OCI-LY7 (cell line): ENCODE data around the gene RARA. TPM values are rescaled to one million over a fixed set of nuclear protein-coding genes. Genes with fewer than 3 reads are reported as not detected.

ENCODE experiments used
- BruUV-seq: library from RNA; stranded (reverse); fragments of 400-500 nt; replicated peaks from 2 replicates; lab custom pipeline; 2021; lab: Mats Ljungman, UMichigan
- CTCF ChIA-PET: fragments of 300-600 bp; sonication (Branson Sonifier 250); formaldehyde crosslinking; loops from one replicate; lab custom pipeline; 2022; ENCODE audit warnings: antibody characterized with exemption; ENCODE audit not compliant: unreplicated experiment; lab: Charles Lee
- POLR2A ChIA-PET: fragments of 300-600 bp; sonication (Branson Sonifier 250); formaldehyde crosslinking; loops from one replicate; lab custom pipeline; 2022; ENCODE audit warnings: antibody characterized with exemption; lab: Charles Lee
- DNase-seq: peaks from one replicate; pipeline ENCODE4 v3.0.0-alpha.2; 2015; ENCODE audit warnings: low spot score
- H2AFZ ChIP-seq: fragments of 200-600 bp; sonication (generic), shearing (Covaris generic); 2 replicates; pipeline ENCODE4 v1.6.1; 2014; ENCODE audit warnings: mild to moderate bottlenecking, antibody characterized with exemption, low read length, moderate library complexity
- H3K27ac ChIP-seq: fragments of 200-600 bp; sonication (generic); 2 replicates; pipeline ENCODE4 v1.5.1; 2014; ENCODE audit warnings: mixed run types, low read depth, mild to moderate bottlenecking, moderate library complexity, low read length, inconsistent platforms; ENCODE audit not compliant: poor library complexity, severe bottlenecking
- H3K36me3 ChIP-seq: fragments of 200-600 bp; sonication (generic); 2 replicates; pipeline ENCODE4 v1.6.1; 2014; ENCODE audit warnings: mild to moderate bottlenecking, antibody characterized with exemption, low read length, moderate library complexity, mixed read lengths; ENCODE audit not compliant: insufficient read depth
- H3K4me1 ChIP-seq: fragments of 200-600 bp; sonication (generic); 2 replicates; pipeline ENCODE4 v1.5.1; 2014; ENCODE audit warnings: mild to moderate bottlenecking, low read length; ENCODE audit not compliant: insufficient read depth, poor library complexity, severe bottlenecking
- H3K4me2 ChIP-seq: fragments of 200-600 bp; sonication (generic); 2 replicates; pipeline ENCODE4 v1.6.1; 2014; ENCODE audit warnings: mild to moderate bottlenecking, low read length
- H3K4me3 ChIP-seq: fragments of 200-600 bp; sonication (generic); 2 replicates; pipeline ENCODE4 v1.5.1; 2014; ENCODE audit warnings: mild to moderate bottlenecking, low read depth, low read length; ENCODE audit not compliant: poor library complexity, severe bottlenecking
- H3K79me2 ChIP-seq: fragments of 200-600 bp; sonication (generic); 2 replicates; pipeline ENCODE4 v1.6.1; 2016; ENCODE audit warnings: low read depth, mild to moderate bottlenecking, low read length, moderate library complexity, mixed read lengths; ENCODE audit not compliant: insufficient read depth
- H3K9me2 ChIP-seq: fragments of 200-600 bp; sonication (generic); 2 replicates; pipeline ENCODE4 v1.6.1; 2016; ENCODE audit warnings: mild to moderate bottlenecking, low read length, mixed read lengths; ENCODE audit not compliant: insufficient read depth
- H3K9me3 ChIP-seq: fragments of 200-600 bp; sonication (generic); 2 replicates; pipeline ENCODE4 v1.6.1; 2014; ENCODE audit warnings: mild to moderate bottlenecking, mixed run types, low read length, mixed read lengths
- H4K20me1 ChIP-seq: fragments of 200-600 bp; sonication (generic); 2 replicates; pipeline ENCODE4 v1.6.1; 2014; ENCODE audit warnings: mild to moderate bottlenecking, antibody characterized with exemption, low read length, moderate library complexity, mixed read lengths; ENCODE audit not compliant: insufficient read depth
- CTCF ChIP-seq: fragments of 200-600 bp; sonication (generic); conservative IDR thresholded peaks from 2 replicates; pipeline ENCODE4 v1.5.1; 2014; ENCODE audit warnings: mild to moderate bottlenecking, antibody characterized with exemption, low read length, moderate library complexity, mixed read lengths
- EZH2phosphoT487 ChIP-seq: fragments of 200-600 bp; sonication (generic); IDR thresholded peaks from 2 replicates; pipeline ENCODE4 v1.6.1; 2018; ENCODE audit warnings: low read depth, borderline replicate concordance, mild to moderate bottlenecking, mixed run types, antibody characterized with exemption, low read length, moderate library complexity, mixed read lengths
- intact Hi-C: fragments of 100-400 bp; cut with micrococcal nuclease; formaldehyde crosslinking; loops from one replicate; pipeline ENCODE4 v1.10.0; 2022; ENCODE audit not compliant: unreplicated experiment
- total RNA-seq, 2 experiments: library from RNA; depleted of rRNA in 1 of 2; stranded (reverse); fragments of >200 nt in 1 of 2; shearing (Covaris generic) in 1 of 2; gene quantifications; 2 replicates each; pipeline ENCODE4 v1.2.3, GENCODE V29; 2014 to 2022

The RARA gene
- total RNA-seq, 2 experiments from 2014 or later = 3.1 to 8.6 TPM

GRCh38 chr17:40351359-40352236, 42.6 kb downstream of the RARA start:
- no peaks in the 10 kb centered on the region for H4K20me1 ChIP-seq
- H3K4me2 ChIP-seq = no peak overlapping the region
- H3K36me3 ChIP-seq = no peaks in the 10 kb centered on the region
- POLR2A ChIA-PET = no interaction called here
- H3K9me3 ChIP-seq = no peaks in the 10 kb centered on the region
- H2AFZ ChIP-seq = no peak overlapping the region
- H3K4me3 ChIP-seq = no peak overlapping the region
- no TSS peak for BruUV-seq
- no peak for DNase-seq
- H3K9me2 ChIP-seq = no peaks in the 10 kb centered on the region
- TF ChIP-seq EZH2phosphoT487 (no peak), CTCF (no peak)
- intact Hi-C loops = no loop called here
- H3K79me2 ChIP-seq = no peaks in the 10 kb centered on the region
- peaks cover 18% of the 10 kb centered on the region for H3K4me1 ChIP-seq
- H3K27ac ChIP-seq = no peak overlapping the region
- CTCF ChIA-PET = interaction anchor here (0.5 kb wide), 2 partner anchors 52 to 161 kb away, joined by 3 to 7 read pairs; no protein-coding TSS in a partner anchor

- no peaks in the 10 kb centered on the region for H3K9me2 ChIP-seq
- H3K4me1 ChIP-seq = peaks cover 14% of the 10 kb centered on the region
- no peaks in the 10 kb centered on the region for H3K9me3 ChIP-seq
- no peak overlapping the region for H3K27ac ChIP-seq
- no peak overlapping the region for H3K4me2 ChIP-seq
- intact Hi-C loops = no loop called here
- BruUV-seq = no TSS peak
- no peak overlapping the region for H2AFZ ChIP-seq
- no peaks in the 10 kb centered on the region for H3K79me2 ChIP-seq
- no peaks in the 10 kb centered on the region for H3K36me3 ChIP-seq
- no peak overlapping the region for H3K4me3 ChIP-seq
- TF ChIP-seq CTCF (no peak), EZH2phosphoT487 (no peak)
- ChIA-PET CTCF (interaction anchor here (0.5 kb wide), 1 partner anchor 53 kb away, joined by 3 read pairs; no protein-coding TSS in a partner anchor), POLR2A (no interaction called here)
- DNase-seq = no peak
- H4K20me1 ChIP-seq = no peaks in the 10 kb centered on the region
Observed at GRCh38 chr17:40352237-40352778, 43.3 kb downstream of the RARA start.
